OCI-LY3 (cell line): ENCODE measurements around the gene FUZ.

ENCODE experiments used
- EZH2phosphoT487 ChIP-seq: fragments of 200-600 bp; shearing (Covaris generic); IDR thresholded peaks from 2 replicates; pipeline ENCODE4 v1.6.1; 2018; ENCODE audit warnings: antibody characterized with exemption, mixed run types, low read depth
- TF ChIP-seq, protein P1 (sequence below): fragments of 200-600, 300-600 bp; sonication (generic); IDR thresholded peaks from 2 replicates; pipeline ENCODE4 v1.5.1; 2014; ENCODE audit warnings: antibody characterized with exemption, low read length, low read depth

DNA sequence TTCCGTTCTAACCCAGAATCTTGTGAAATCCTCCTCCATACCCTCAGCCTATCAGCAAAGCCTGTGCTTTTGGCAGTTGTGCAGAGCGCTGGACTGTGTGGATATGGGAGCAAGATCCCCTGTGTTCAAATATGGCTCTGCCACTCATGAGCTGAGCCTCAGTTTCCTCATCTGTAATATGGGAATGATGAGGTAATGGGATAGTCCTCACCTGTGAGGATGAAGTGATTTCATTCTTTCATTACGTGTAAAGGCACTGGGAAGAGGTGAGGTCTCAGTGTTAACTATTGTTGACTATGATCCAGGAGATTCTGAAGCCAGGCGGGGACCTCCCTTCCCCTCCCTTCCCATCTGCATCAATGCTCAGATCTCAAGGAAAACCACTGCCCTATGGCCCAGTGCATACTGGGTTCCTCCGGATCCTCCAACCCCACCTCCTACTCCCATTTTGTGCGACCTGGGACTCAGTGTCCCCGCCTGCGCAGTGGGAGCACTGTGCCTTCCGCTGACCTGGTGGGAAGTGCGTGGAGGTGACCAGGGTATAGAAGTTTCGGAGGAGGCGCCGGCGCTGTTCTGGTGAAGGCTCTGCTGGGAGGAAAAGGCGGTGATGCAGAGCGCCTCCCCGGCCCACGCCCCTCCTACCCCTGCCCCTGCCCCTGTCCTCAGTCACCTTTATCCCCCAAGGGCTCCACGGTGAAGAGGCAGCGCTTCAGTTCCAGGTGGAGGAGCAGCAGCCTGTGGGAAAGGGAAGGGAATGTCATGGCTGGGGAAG lies 5.0 kb downstream of the FUZ start:
- TF ChIP-seq, protein P1, sequence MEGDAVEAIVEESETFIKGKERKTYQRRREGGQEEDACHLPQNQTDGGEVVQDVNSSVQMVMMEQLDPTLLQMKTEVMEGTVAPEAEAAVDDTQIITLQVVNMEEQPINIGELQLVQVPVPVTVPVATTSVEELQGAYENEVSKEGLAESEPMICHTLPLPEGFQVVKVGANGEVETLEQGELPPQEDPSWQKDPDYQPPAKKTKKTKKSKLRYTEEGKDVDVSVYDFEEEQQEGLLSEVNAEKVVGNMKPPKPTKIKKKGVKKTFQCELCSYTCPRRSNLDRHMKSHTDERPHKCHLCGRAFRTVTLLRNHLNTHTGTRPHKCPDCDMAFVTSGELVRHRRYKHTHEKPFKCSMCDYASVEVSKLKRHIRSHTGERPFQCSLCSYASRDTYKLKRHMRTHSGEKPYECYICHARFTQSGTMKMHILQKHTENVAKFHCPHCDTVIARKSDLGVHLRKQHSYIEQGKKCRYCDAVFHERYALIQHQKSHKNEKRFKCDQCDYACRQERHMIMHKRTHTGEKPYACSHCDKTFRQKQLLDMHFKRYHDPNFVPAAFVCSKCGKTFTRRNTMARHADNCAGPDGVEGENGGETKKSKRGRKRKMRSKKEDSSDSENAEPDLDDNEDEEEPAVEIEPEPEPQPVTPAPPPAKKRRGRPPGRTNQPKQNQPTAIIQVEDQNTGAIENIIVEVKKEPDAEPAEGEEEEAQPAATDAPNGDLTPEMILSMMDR: no peak
- TF ChIP-seq EZH2phosphoT487: no peak
